Adrenal gland (tissue), 12 donors: Measurements from ENCODE around the gene TANC1. TPM values are rescaled to one million over a fixed set of nuclear protein-coding genes. Genes with fewer than 3 reads are reported as not detected.

Source experiments
- DNase-seq, 7 donors: peaks; one replicate each; pipeline ENCODE4 v3.0.0-alpha.2; 2019 to 2020
- H3K27ac ChIP-seq, 5 donors: fragments of 200-600 bp; sonication (generic) in 4 of 5; 1 replicate in 3 of 5; 2 replicates in 2 of 5; pipeline versions ENCODE4 v1.5.1 to v1.8.0; 2016 to 2020; ENCODE audit warnings: mild to moderate bottlenecking in 1 of 5
- H3K27me3 ChIP-seq: fragments of 200-600 bp; 2 replicates; pipeline ENCODE4 v1.8.0; 2021
- H3K36me3 ChIP-seq, 2 donors: fragments of 200-600 bp; replicated peaks in 1 of 2; 1 replicate in 1 of 2; 2 replicates in 1 of 2; pipeline versions ENCODE4 v1.5.1 to v1.8.0; 2018 to 2022
- H3K4me1 ChIP-seq, 2 donors: fragments of 200-600 bp; replicated peaks in 1 of 2; 1 replicate in 1 of 2; 2 replicates in 1 of 2; pipeline versions ENCODE4 v1.5.1 to v1.8.0; 2018 to 2021
- H3K4me3 ChIP-seq, 4 donors: fragments of 200-600 bp; sonication (generic) in 3 of 4; one replicate each; pipeline ENCODE4 v1.5.1; 2016 to 2018
- H3K9me3 ChIP-seq, 3 donors: fragments of 200-600 bp; sonication (generic) in 1 of 3; replicated peaks in 1 of 3; 1 replicate in 2 of 3; 2 replicates in 1 of 3; pipeline versions ENCODE4 v1.5.1 to v1.8.0; 2016 to 2021
- CTCF ChIP-seq, 6 experiments: fragments of 450-650 bp in 4 of 6; fragments of 200-600 bp in 2 of 6; sonication (generic) in 1 of 6; IDR thresholded peaks; 1 replicate in 5 of 6; 2 replicates in 1 of 6; pipeline versions ENCODE4 v1.5.1 to v1.8.0; 2016 to 2021; ENCODE audit warnings: antibody characterized with exemption in 6 of 6, mild to moderate bottlenecking in 2 of 6, moderate library complexity in 1 of 6
- POLR2A ChIP-seq, 2 donors: fragments of 450-650 bp; IDR thresholded peaks; one replicate each; pipeline ENCODE4 v1.6.1; 2017; ENCODE audit warnings: antibody characterized with exemption in 2 of 2, mild to moderate bottlenecking in 2 of 2, moderate library complexity in 1 of 2
- WGBS, 4 donors: extraction: QIAGEN DNeasy Blood & Tissue Kit in 2 of 4; methylation state at CpG; one replicate each; pipeline versions ENCODE4 v1.1.5 to v1.1.7; 2013 to 2017; 5-methylcytosine and 5-hydroxymethylcytosine counted together
- intact Hi-C, 2 donors: fragments of 100-400 bp; cut with DNase I; formaldehyde crosslinking; loops; one replicate each; pipeline versions ENCODE4 v1.14.1 to v1.15.0; 2022 to 2023
- polyA plus RNA-seq, 3 donors: library from polyadenylated mRNA; stranded (reverse); fragments of 200-250 nt in 2 of 3; fragments of 350-450 nt in 1 of 3; fragmentation: Illumina TruSeq in 1 of 3; extraction: RNeasy Lipid Tissue Mini Kit (QIAGEN cat#74804) in 1 of 3; gene quantifications; one replicate each; pipeline ENCODE4 v1.2.3, GENCODE V29; 2013 to 2014
- total RNA-seq, 9 donors: library from RNA; depleted of rRNA in 4 of 9; stranded (reverse); fragments of >200 nt in 4 of 9; fragments of 120-200 nt in 1 of 9; fragmentation: NEBNext Ultra II Directional in 1 of 9; extraction: Animal tissue kit (Norgen Biotek cat#: 25700) in 1 of 9; gene quantifications; one replicate each; pipeline versions ENCODE4 v1.1.0 to v1.2.4, GENCODE V29; 2013 to 2023
- donor health status: healthy with polysubstance abuse.
- donor health status: Bipolar disorder and iron deficiency.
- donor health status: DM: yes; HTN: yes; CAD: no.
- donor health status: DM: no; HTN: no; CAD: no.
- donor health status: DM: no; HTN: no; CAD: no.
- donor health status: DM: yes; HTN: yes; CAD: no.

TANC1 gene
- total and polyA plus RNA-seq, 12 donors, result 14.1 to 53.3 (median 24.8) TPM

- intact Hi-C loops, result no loop called here
- DNase-seq, result peak in 1 of 7 donors; percentile 45
- H3K36me3 ChIP-seq, result peaks cover 0 to 36% of the 10 kb centered on the region in 2 donors
- TF ChIP-seq POLR2A (IDR thresholded peaks at IDR 0.05) (no peak), CTCF (IDR thresholded peaks at IDR 0.05) (no peak)
- WGBS, 4 donors, result 82 to 100% (median 89%) methylated on average over 1 to 3 of the region's 3 CpGs; no CpG with 5 or more reads in 1 of the 4 donors
- H3K4me3 ChIP-seq, result no peak overlapping the region
- no peaks in the 10 kb centered on the region for H3K27me3 ChIP-seq
- no peaks in the 10 kb centered on the region for H3K9me3 ChIP-seq
- H3K27ac ChIP-seq, result no peak overlapping the region
- no peaks in the 10 kb centered on the region for H3K4me1 ChIP-seq
Observed at GRCh38 chr2:159214325-159214865, 246.0 kb downstream of the TANC1 start.

GRCh38 chr2:159215116-159215515 lies 246.7 kb downstream of the TANC1 start:
- Histone ChIP-seq H3K27me3 (no peaks in the 10 kb centered on the region), H3K36me3 (peaks cover 0 to 38% of the 10 kb centered on the region in 2 donors), H3K4me1 (no peaks in the 10 kb centered on the region), H3K9me3 (no peaks in the 10 kb centered on the region), H3K27ac (no peak overlapping the region), H3K4me3 (no peak overlapping the region)
- WGBS, 4 donors, result 92 to 97% (median 94%) methylated on average over 7 of the region's 7 CpGs
- TF ChIP-seq POLR2A (IDR thresholded peaks at IDR 0.05), result no peak
- TF ChIP-seq CTCF (IDR thresholded peaks at IDR 0.05), result no peak
- intact Hi-C loops, result no loop called here
- peak in 1 of 7 donors; percentile 36 for DNase-seq

GRCh38 chr2:159217676-159218075 lies 249.2 kb downstream of the TANC1 start:
- Histone ChIP-seq H3K36me3 (peaks cover 0 to 56% of the 10 kb centered on the region in 2 donors), H3K27me3 (no peaks in the 10 kb centered on the region), H3K9me3 (no peaks in the 10 kb centered on the region), H3K4me3 (no peak overlapping the region), H3K27ac (no peak overlapping the region), H3K4me1 (no peaks in the 10 kb centered on the region)
- intact Hi-C loops, result no loop called here
- 37 to 63% (median 56%) methylated on average over 5 of the region's 5 CpGs for WGBS, 4 donors
- no peak for TF ChIP-seq POLR2A (IDR thresholded peaks at IDR 0.05)
- TF ChIP-seq CTCF (IDR thresholded peaks at IDR 0.05), result no peak
- DNase-seq, result peak in 2 of 7 donors; percentile 23 to 49

GRCh38 chr2:159218389-159218788 lies 249.9 kb downstream of the TANC1 start:
- H3K4me3 ChIP-seq, result no peak overlapping the region
- intact Hi-C loops, result no loop called here
- no peak overlapping the region for H3K27ac ChIP-seq
- 88 to 100% (median 95%) methylated on average over 6 of the region's 6 CpGs for WGBS, 4 donors
- DNase-seq, result peak in 1 of 7 donors; percentile 5
- no peaks in the 10 kb centered on the region for H3K4me1 ChIP-seq
- no peaks in the 10 kb centered on the region for H3K9me3 ChIP-seq
- peaks cover 0 to 56% of the 10 kb centered on the region in 2 donors for H3K36me3 ChIP-seq
- TF ChIP-seq POLR2A (IDR thresholded peaks at IDR 0.05), result no peak
- no peak for TF ChIP-seq CTCF (IDR thresholded peaks at IDR 0.05)
- no peaks in the 10 kb centered on the region for H3K27me3 ChIP-seq
